CD14-positive monocyte (primary cell): ENCODE data around the gene NLGN1. TPM values are rescaled to one million over a fixed set of nuclear protein-coding genes. Genes with fewer than 3 reads are reported as not detected.

Source experiments
- DNase-seq, 3 donors: peaks; one replicate each; pipeline ENCODE4 v3.0.0-alpha.2; 2011 to 2022
- H2AFZ ChIP-seq: 2 replicates; pipeline ENCODE4 v1.6.0; 2012; ENCODE audit warnings: mild to moderate bottlenecking, low read depth, low read length, inconsistent platforms; ENCODE audit not compliant: insufficient read depth, poor library complexity, severe bottlenecking
- H3K27ac ChIP-seq, 2 donors: 1 replicate in 1 of 2; 2 replicates in 1 of 2; pipeline ENCODE4 v1.5.1; 2012 to 2013; ENCODE audit warnings: low read length in 2 of 2, control low read depth in 1 of 2, inconsistent platforms in 1 of 2, low read depth in 1 of 2, mild to moderate bottlenecking in 1 of 2
- H3K27me3 ChIP-seq, 2 donors: one replicate each; pipeline versions ENCODE4 v1.6.0 to v1.6.1; 2011 to 2013; ENCODE audit warnings: low read length in 2 of 2; ENCODE audit not compliant: control insufficient read depth in 2 of 2, insufficient read depth in 2 of 2
- H3K36me3 ChIP-seq, 2 donors: replicated peaks in 1 of 2; 1 replicate in 1 of 2; 2 replicates in 1 of 2; pipeline versions ENCODE4 v1.5.1 to v1.6.1; 2012 to 2013; ENCODE audit warnings: low read length in 2 of 2, control low read depth in 1 of 2, inconsistent platforms in 1 of 2, mild to moderate bottlenecking in 1 of 2; ENCODE audit not compliant: insufficient read depth in 2 of 2, control insufficient read depth in 1 of 2
- H3K4me1 ChIP-seq, 2 donors: 1 replicate in 1 of 2; 2 replicates in 1 of 2; pipeline versions ENCODE4 v1.5.1 to v1.6.1; 2012 to 2013; ENCODE audit warnings: low read length in 2 of 2, control low read depth in 1 of 2, inconsistent platforms in 1 of 2, mild to moderate bottlenecking in 1 of 2, moderate library complexity in 1 of 2; ENCODE audit not compliant: insufficient read depth in 2 of 2, control insufficient read depth in 1 of 2
- H3K4me2 ChIP-seq: replicated peaks from 2 replicates; pipeline ENCODE3; 2012; ENCODE audit warnings: low read length, moderate library complexity, mild to moderate bottlenecking; ENCODE audit not compliant: poor library complexity, severe bottlenecking; ENCODE audit errors: extremely low read depth
- H3K4me3 ChIP-seq, 3 experiments: fragments of 200-600 bp in 1 of 3; sonication (generic) in 1 of 3; replicated peaks in 1 of 3; 1 replicate in 2 of 3; 2 replicates in 1 of 3; pipeline ENCODE4 v1.5.1; 2011 to 2013; ENCODE audit warnings: low read length in 3 of 3, mild to moderate bottlenecking in 3 of 3, control low read depth in 2 of 3, low read depth in 2 of 3, inconsistent platforms in 1 of 3, moderate library complexity in 1 of 3
- H3K79me2 ChIP-seq: 2 replicates; pipeline ENCODE4 v1.6.0; 2012; ENCODE audit warnings: mild to moderate bottlenecking, control low read depth, inconsistent platforms, low read length, moderate library complexity; ENCODE audit not compliant: insufficient read depth
- H3K9ac ChIP-seq: 2 replicates; pipeline ENCODE4 v1.6.0; 2017; ENCODE audit warnings: low read length, mild to moderate bottlenecking; ENCODE audit not compliant: insufficient read depth, poor library complexity, severe bottlenecking
- H3K9me3 ChIP-seq, 2 donors: replicated peaks in 1 of 2; 1 replicate in 1 of 2; 2 replicates in 1 of 2; pipeline versions ENCODE4 v1.5.1 to v1.6.1; 2012 to 2013; ENCODE audit warnings: low read length in 2 of 2, control low read depth in 1 of 2; ENCODE audit not compliant: control insufficient read depth in 1 of 2, insufficient read depth in 1 of 2
- H4K20me1 ChIP-seq: 2 replicates; pipeline ENCODE4 v1.6.0; 2012; ENCODE audit warnings: mild to moderate bottlenecking, low read length, control low read depth, moderate library complexity; ENCODE audit not compliant: insufficient read depth
- H3K27ac Mint-ChIP-seq, 7 donors: one replicate each; pipeline ENCODE4 v1.8.0; 2020; ENCODE audit warnings: mild to moderate bottlenecking in 7 of 7, mixed read lengths in 7 of 7, moderate library complexity in 6 of 7, inconsistent platforms in 2 of 7
- H3K27me3 Mint-ChIP-seq, 3 donors: one replicate each; pipeline ENCODE4 v1.8.0; 2021 to 2022; ENCODE audit warnings: low read depth in 3 of 3, mild to moderate bottlenecking in 3 of 3, mixed read lengths in 3 of 3, moderate library complexity in 3 of 3, inconsistent platforms in 1 of 3
- H3K36me3 Mint-ChIP-seq, 2 donors: one replicate each; pipeline ENCODE4 v1.8.0; 2020; ENCODE audit warnings: mixed read lengths in 2 of 2, inconsistent platforms in 1 of 2, mild to moderate bottlenecking in 1 of 2
- H3K4me1 Mint-ChIP-seq: one replicate; pipeline ENCODE4 v1.8.0; 2020; ENCODE audit warnings: mild to moderate bottlenecking, mixed read lengths
- H3K4me3 Mint-ChIP-seq, 2 donors: one replicate each; pipeline ENCODE4 v1.8.0; 2020; ENCODE audit warnings: mild to moderate bottlenecking in 2 of 2, mixed read lengths in 2 of 2, moderate library complexity in 1 of 2
- H3K9me3 Mint-ChIP-seq, 7 donors: one replicate each; pipeline ENCODE4 v1.8.0; 2020 to 2022; ENCODE audit warnings: mixed read lengths in 7 of 7, mild to moderate bottlenecking in 6 of 7, moderate library complexity in 6 of 7, inconsistent platforms in 2 of 7
- WGBS: methylation state at CpG from one replicate; pipeline ENCODE4 v1.1.5; 2013; ENCODE audit warnings: missing lambda C conversion rate; ENCODE audit not compliant: insufficient coverage; 5-methylcytosine and 5-hydroxymethylcytosine counted together
- intact Hi-C, 2 donors: fragments of 100-400 bp; cut with micrococcal nuclease; formaldehyde crosslinking; loops; one replicate each; pipeline versions ENCODE4 v1.15.0 to v1.15.1; 2023
- polyA plus RNA-seq, 3 donors: library from polyadenylated mRNA; depleted of rRNA in 1 of 3; unstranded in 2 of 3; stranded (reverse) in 1 of 3; fragments of 300-500 nt in 2 of 3; fragments of >200 nt in 1 of 3; fragmentation: Illumina TruSeq in 2 of 3; gene quantifications; 1 replicate in 2 of 3; 2 replicates in 1 of 3; pipeline ENCODE4 v1.2.3, GENCODE V29; 2012 to 2021
- TF ChIP-seq, protein P1 (sequence below): fragments of 200-600 bp; IDR thresholded peaks from one replicate; pipeline ENCODE4 v1.8.0; 2022; ENCODE audit warnings: antibody characterized with exemption, mild to moderate bottlenecking

Gene NLGN1
- polyA plus RNA-seq, 3 donors = not detected

DNA sequence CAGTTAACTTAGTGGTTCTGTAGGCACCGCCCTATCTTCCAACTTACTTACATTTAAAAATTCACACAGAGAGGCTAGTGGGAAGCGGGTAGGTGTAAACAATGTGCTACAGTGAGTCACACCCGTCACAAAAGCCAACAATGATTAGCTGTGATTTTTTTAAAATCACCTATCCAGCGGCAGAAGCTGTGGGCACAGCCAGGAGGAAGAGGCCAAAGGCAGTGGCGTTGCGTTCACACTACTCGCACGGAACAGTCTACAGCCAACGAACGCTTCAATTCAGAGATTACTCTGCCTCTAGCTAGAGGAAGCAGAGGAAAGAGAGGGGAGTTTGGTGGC is 2.5 kb upstream of the NLGN1 start:
- Histone ChIP-seq H3K4me2 (peak overlapping the region; percentile 90), H3K9ac (peak overlapping the region; percentile 61), H3K9me3 (no peaks in the 10 kb centered on the region), H3K36me3 (no peaks in the 10 kb centered on the region), H3K4me1 (peaks cover 35 to 38% of the 10 kb centered on the region in 2 donors), H3K4me3 (peak overlapping the region; percentile 40 to 79 (median 59)), H4K20me1 (no peaks in the 10 kb centered on the region), H3K27ac (peak overlapping the region; percentile 64 to 75), H3K27me3 (peaks cover 49 to 61% of the 10 kb centered on the region in 2 donors), H3K79me2 (no peaks in the 10 kb centered on the region), H2AFZ (peak overlapping the region; percentile 81)
- peaks cover 3 to 9% of the 10 kb centered on the region in 2 donors for H3K36me3 Mint-ChIP-seq
- peaks cover 0 to 20% (median 10%) of the 10 kb centered on the region in 7 donors for H3K9me3 Mint-ChIP-seq
- TF ChIP-seq, protein P1, sequence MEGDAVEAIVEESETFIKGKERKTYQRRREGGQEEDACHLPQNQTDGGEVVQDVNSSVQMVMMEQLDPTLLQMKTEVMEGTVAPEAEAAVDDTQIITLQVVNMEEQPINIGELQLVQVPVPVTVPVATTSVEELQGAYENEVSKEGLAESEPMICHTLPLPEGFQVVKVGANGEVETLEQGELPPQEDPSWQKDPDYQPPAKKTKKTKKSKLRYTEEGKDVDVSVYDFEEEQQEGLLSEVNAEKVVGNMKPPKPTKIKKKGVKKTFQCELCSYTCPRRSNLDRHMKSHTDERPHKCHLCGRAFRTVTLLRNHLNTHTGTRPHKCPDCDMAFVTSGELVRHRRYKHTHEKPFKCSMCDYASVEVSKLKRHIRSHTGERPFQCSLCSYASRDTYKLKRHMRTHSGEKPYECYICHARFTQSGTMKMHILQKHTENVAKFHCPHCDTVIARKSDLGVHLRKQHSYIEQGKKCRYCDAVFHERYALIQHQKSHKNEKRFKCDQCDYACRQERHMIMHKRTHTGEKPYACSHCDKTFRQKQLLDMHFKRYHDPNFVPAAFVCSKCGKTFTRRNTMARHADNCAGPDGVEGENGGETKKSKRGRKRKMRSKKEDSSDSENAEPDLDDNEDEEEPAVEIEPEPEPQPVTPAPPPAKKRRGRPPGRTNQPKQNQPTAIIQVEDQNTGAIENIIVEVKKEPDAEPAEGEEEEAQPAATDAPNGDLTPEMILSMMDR = no peak
- peak overlapping the region; percentile 84 to 96 for H3K4me3 Mint-ChIP-seq
- no CpG with 5 or more reads among the region's 10 CpGs for WGBS
- H3K27ac Mint-ChIP-seq = peak overlapping the region; percentile 81 to 93 (median 86)
- H3K4me1 Mint-ChIP-seq = peaks cover 37% of the 10 kb centered on the region
- intact Hi-C loops = no loop called here
- peaks cover 50 to 63% (median 52%) of the 10 kb centered on the region in 3 donors for H3K27me3 Mint-ChIP-seq
- peak; percentile 41 to 70 (median 65) for DNase-seq

DNA sequence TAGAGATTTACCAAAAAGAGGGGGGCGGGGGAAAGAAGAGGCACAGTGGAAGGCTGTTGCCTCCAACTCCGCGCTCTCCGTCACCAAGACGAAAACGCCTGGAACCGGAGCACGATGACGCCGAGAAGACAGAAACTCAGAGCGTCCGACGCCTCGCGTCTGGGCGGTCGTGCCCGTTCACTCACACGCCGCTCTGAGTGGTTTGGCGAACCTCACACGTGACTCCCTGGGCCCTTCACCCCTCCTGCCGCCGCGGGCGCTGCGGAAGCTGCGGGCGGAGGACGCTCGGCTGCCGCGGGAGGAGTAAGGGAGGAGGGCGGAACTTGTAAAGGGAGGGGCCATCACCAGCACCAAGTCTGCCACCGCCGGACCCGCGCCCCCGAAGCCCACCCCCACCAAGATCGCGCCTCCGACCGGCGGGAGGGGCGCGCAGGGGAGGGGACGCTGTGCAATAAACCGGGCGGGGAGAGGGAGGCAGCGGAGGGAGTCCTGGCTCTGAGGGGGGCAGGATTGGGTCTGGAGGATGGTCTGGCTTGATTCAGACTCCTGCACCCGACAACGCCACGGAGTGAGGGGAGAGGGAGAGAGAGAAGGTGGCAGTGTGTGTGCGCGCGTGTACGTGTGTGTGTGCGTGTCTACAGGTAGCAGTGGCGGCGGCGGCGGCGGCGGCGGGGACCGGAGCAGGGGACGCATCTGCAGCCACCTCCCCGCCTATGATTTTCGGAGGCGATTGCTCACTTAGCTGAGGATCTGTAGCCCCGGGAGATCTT is 1.9 kb upstream of the NLGN1 start:
- no peaks in the 10 kb centered on the region for H4K20me1 ChIP-seq
- H3K4me2 ChIP-seq = peak overlapping the region; percentile 90
- no peaks in the 10 kb centered on the region for H3K79me2 ChIP-seq
- H3K27ac ChIP-seq = peak overlapping the region; percentile 64 to 75
- Mint-ChIP-seq H3K4me3 (peak overlapping the region; percentile 84 to 96), H3K27me3 (peaks cover 55 to 67% (median 56%) of the 10 kb centered on the region in 3 donors), H3K4me1 (peaks cover 37% of the 10 kb centered on the region), H3K9me3 (peaks cover 0 to 20% (median 10%) of the 10 kb centered on the region in 7 donors), H3K27ac (peak overlapping the region; percentile 81 to 93 (median 86)), H3K36me3 (peaks cover 3 to 9% of the 10 kb centered on the region in 2 donors)
- WGBS = 0% methylated on average over 29 of the region's 71 CpGs
- H3K4me3 ChIP-seq = peak overlapping the region; percentile 40 to 79 (median 59)
- H3K9me3 ChIP-seq = no peaks in the 10 kb centered on the region
- peak; percentile 64 to 79 (median 72) for DNase-seq
- TF ChIP-seq, protein P1 = no peak
- H3K9ac ChIP-seq = peak overlapping the region; percentile 61
- H3K36me3 ChIP-seq = no peaks in the 10 kb centered on the region
- peaks cover 35 to 38% of the 10 kb centered on the region in 2 donors for H3K4me1 ChIP-seq
- H2AFZ ChIP-seq = peak overlapping the region; percentile 81
- peaks cover 49 to 63% of the 10 kb centered on the region in 2 donors for H3K27me3 ChIP-seq
- intact Hi-C loops = no loop called here
